A549 treated with DMSO at 1 μM for 4 hours (cell line): ENCODE results near the gene COLEC11. TPM values are rescaled to one million over a fixed set of nuclear protein-coding genes. Genes with fewer than 3 reads are reported as not detected.

ENCODE experiments used
- total RNA-seq: library from RNA; stranded (reverse); fragments of 200-300 nt; extraction: Qiagen RNA extraction; gene quantifications from 5 replicates; pipeline ENCODE4 v1.2.3, GENCODE V29; 2022; ENCODE audit warnings: low read depth

COLEC11 gene
- 0.38 to 0.70 TPM (median 0.48 TPM) in 5 replicates for total RNA-seq

DNA sequence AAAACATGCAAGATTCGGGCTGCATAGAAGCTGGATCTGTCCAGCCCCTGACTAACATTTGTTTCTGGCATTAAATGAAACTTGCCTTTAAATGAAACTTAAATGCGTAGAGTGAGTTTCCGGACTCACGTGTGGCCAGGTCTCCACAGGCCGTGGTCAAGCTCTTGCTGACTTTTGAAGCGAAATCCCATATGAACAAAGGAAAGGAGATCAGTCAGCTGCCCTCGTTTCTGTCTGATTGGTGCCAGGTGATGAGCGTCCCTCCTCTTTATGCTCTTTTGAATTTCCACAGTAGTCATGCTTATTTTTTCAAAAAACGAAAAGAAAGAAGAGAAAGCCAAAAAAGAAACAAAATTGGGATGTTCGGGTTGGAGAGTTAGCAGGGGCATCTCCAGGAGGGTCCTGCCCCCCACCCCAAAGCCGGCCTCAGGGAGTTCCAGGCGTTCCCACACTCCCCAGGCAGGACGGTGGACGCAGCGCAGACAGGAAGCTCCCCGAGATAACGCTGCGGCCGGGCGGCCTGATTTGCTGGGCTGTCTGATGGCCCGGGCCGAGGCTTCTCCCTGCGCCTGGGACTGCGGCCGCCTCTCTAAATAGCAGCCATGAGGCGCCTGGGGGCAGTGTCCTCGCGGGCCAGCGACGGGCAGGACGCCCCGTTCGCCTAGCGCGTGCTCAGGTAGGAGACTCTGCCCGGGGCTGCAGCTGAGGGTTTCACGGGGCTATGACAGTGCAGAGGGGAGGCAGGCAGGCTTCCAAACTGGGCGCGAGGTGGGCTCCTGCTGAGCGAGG is at the start of gene COLEC11:
COLEC11 (plus strand) TSS at position 620 of the 789 bp plus-strand sequence. CDS start 9,229 bp downstream, outside the sequence.

DNA sequence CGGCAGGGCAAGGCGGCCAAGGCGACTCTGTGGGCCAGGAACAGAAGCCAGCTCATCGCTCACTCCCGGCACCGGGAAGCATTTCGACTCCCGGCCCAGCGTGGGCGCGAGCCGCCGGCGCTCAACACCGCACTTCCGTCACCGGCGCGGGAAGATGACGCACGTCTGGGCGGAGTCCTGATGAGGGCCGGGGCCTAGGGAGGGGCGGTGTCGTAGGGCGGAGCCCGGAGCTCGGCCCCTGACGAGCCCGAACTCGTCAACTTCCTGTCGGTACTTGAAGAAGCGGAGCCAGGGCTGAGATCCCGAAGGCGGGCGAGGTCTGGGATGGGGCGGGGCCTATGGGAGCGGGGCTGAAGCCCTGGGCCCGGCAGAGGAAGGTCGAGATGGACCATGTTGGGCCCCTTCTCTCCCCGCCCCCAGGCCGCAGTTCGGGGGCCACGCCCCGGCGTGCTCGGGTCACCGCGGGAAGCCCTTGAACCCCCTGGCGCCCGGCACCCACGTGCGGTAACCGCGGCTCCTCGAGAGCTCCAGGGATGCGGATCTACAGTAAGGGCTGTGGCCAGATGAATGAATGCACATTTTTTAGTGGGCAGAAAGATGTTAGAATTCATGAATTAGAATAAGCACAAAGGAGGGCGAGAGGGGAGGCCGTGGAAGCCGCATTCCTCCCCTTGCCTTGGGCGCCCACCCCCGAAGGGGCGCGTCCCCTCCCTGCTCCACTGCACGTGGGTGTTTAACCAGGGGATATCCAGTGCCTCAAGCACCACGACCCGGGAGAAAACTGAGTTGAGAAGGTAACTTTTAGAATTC is 36.5 kb upstream of the COLEC11 start, which contains the start of gene RNASEH1:
RNASEH1 (minus strand) TSS at position 129 of the 810 bp plus-strand sequence; CDS start at position 56, 73 bp downstream.

DNA sequence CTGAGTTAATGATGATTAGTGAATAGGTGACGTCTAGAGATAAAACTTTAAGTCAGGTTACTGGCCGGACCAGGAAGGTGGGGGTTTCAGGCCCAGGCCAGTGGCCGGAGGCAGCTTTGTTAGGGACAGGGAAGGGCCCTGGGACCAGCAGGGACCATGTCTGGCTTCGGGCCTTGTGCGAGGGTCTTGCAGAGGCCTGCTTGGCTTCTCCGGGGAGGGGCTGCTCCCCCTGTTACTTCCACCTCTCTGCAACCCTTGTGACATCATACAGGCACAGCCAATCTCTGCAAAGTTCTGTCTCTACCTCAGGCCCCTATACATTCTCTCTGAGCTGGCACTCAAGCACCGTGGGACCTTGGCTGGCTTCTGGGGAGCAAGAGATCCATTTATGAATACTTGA is 63.0 kb downstream of the COLEC11 start, which contains the start of gene ALLC:
ALLC (plus strand) TSS at position 320 of the 400 bp plus-strand sequence. CDS start 12,958 bp downstream, outside the sequence.

Other genes starting within 250 kb of the COLEC11 start
- gene EIPR1, start 217.3 kb upstream of the COLEC11 start, total RNA-seq, result 39.5 to 42.7 TPM (median 40.3 TPM) in 5 replicates
- gene TRAPPC12, start 215.4 kb upstream of the COLEC11 start, total RNA-seq, result 55.1 to 72.8 TPM (median 68.4 TPM) in 5 replicates
- gene ADI1, start 75.6 kb upstream of the COLEC11 start, total RNA-seq, result 53.0 to 63.8 TPM (median 55.6 TPM) in 5 replicates
- gene RNASEH1, start 36.8 kb upstream of the COLEC11 start, total RNA-seq, result 51.5 to 60.9 TPM (median 53.9 TPM) in 5 replicates
- gene RPS7, start 19.9 kb upstream of the COLEC11 start, total RNA-seq, result 2,840 to 4,426 TPM (median 3,146 TPM) in 5 replicates
- gene ALLC, start 63.1 kb downstream of the COLEC11 start, total RNA-seq, result 0.05 TPM in 1 of 5 replicates, not detected in the others
- gene DCDC2C, start 108.5 kb downstream of the COLEC11 start, total RNA-seq, result 0.15 to 0.50 TPM (median 0.36 TPM) in 5 replicates